ENCODE data around the gene NBAS.
"Not testable (repeated sequence)": the region's sequence is repeated elsewhere in the genome, so short reads cannot be mapped to it uniquely, and the experiment has no call there.

Gene NBAS

DNA sequence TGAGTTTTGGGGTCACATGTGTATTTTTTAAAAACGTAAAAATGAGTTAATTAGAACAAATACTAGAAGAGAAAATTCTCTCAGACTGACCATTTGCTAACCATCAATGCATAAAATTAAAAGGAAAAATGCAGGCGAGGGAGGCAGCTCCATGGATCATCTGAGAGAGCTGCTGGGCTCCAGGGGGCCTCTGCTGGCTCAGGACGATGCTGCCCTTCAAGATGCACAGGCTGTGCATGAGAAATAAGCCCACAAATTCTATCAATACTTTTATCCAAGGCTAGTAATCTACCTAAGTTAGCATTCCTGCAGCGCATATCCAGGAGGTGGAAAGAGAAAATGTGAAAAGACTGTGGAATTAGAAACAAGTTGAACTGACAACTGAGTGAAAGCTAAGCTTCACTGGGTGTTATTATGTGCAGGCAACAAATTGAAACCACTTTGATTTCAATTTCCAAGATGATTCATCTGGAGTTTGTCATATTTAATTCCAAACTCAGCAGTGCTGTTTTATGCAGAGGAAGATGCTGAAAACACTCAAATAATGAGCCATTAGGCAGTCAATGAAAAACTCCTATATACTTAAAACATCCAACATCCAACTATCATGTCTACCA lies 261.1 kb downstream of the NBAS start:
- DNase-seq, result no peak

DNA sequence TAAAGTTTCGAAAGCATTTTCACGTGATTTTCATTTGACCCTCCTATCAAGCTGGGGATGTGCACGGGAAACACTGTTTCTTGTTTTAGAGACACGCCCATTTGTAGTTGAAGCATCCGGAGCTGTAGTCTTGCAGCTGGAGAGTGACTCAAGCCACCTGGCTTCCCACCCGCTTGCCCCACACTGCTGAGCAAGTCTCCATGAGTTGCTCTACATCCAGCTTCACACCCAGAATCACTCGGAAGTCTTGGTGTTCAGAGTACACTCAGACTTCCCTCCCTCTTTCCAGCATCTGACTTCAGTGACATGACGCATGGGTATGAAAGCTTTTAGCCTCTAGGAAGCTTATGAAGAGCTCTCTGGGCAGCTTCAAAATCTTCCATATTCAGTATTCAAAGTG lies 262.4 kb downstream of the NBAS start:
- DNase-seq, result no peak

- DNase-seq, result no peak
Observed at GRCh38 chr2:15293262-15293937, 267.7 kb downstream of the NBAS start.

GRCh38 chr2:15287447-15288184 lies 273.5 kb downstream of the NBAS start:
- no peak for DNase-seq

DNA sequence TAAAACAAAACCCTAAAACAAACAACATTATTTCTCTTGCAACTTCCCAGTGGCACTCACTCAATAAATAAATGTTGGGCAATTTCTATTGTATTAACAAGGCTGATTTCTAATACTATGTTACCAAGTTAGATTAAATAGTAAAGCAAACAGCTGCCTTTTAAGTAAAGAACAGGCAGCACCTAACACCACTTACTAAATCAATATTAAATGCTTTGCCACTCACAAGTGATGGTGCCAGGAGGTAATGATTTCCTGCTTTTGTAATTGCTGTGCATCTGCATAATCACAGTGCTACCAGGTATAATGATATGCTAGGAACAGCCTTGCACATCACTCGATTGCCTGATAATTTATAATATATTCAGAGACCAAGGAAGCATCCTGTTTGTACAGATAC lies 276.5 kb downstream of the NBAS start:
- DNase-seq, result no peak

- DNase-seq, result no peak
Observed at GRCh38 chr2:15281681-15282080, 279.5 kb downstream of the NBAS start.

DNA sequence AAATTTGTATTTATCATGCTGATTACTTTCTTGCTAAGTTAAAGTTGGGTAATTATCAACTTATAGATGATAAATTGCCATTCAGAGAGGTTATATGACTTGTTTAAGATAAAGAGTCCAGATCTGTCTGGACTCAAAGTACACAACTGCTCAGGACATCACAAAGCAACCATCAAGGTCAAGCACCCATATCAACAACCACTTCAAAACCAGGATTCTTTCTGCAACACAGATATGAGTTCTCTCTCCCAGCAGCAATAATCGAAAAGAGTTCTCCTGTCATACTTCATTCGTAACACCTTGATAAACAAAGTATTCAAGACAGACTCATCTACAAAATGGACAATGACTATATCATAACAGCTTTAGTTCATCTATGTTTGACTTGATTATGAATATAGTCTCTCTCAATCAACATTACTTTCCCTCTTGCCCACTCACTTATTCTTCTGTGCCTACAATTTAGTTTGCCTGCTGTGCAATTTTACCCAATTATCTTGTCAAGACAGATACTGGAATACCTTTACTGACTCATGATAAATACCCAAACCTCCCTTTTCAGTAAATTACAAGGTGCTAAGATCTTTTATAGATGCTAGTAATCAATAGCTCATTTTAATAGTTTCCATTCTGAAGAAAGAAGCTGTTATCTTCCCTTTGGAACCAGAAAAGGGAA lies 281.8 kb downstream of the NBAS start:
- DNase-seq, result no peak

DNA sequence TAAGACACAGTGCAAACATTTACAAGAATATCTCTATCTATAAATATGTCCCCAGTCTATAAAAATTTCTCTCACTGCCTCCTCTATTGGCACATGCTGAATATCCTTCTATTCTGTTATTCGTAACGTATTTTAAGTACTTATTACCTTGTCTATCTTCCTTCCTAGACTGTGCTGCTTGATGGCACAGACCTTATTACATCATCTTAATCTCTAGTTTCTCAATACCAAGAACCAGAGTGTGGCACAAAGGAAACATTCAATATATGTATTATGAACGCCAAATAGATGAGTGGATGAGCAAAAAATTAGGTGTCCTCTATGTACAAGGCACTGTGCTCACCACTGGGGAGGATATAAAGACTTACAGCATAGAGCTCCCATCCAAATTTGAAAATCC lies 282.8 kb downstream of the NBAS start:
- no peak for DNase-seq

GRCh38 chr2:15275346-15275745 lies 285.8 kb downstream of the NBAS start:
- DNase-seq, result no peak

DNA sequence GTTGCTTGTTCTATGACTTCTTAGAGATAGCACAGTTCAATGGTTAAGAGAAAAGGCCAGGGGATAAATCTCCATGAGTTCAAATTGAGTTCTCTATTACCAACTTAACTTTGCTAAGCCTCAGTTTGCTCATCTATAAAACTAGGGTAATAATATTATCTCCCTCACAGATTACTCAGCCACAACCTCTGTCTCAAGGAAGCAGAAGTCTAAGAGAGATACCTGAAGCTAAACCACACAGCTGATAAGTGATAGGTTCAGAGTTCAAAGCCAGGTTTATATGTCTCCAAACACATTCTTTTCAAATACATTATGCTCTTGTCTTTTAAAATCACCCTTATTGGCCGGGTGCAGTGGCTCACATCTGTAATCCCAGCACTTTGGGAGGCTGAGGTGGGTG lies 287.7 kb downstream of the NBAS start:
- no peak for DNase-seq

DNA sequence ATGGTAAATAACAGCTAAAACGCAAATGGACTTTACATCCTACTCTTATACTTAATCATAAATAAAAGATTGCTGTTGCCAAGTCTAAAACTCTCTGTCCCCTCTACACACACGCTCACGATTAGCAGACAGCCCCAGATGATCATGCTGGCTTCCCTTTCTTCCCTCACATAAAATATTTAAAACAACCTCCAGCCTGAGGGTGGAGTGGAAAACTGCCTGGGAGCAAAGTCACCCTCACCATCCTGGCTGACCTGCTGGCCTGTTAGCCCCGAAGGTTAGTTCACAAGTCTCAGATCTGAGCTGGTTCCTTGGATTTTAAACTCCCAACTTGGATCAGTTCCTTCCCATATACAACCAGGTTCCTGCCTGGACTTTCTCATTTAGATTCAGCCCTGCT lies 288.2 kb downstream of the NBAS start:
- DNase-seq, result no peak

- DNase-seq, result no peak
Observed at GRCh38 chr2:15271941-15272542, 289.1 kb downstream of the NBAS start.

DNA sequence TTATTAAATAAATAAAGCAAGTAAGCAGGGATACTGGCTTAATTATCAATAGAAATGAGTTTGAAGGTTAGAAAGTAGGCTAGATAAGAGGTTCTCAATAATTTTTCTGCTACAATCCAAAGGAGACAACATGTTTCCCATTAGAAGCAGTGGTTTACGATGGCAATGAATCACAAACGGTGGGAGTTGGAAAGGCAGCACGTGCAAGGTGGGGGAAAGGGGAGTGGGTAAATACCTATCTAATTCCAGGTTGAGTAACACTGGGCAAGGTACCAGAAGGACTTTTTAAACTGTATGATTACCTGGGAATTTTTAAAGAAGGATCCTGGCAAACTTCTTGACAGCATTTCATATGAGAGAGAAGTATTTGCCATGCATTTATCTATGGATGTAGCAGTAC lies 289.9 kb downstream of the NBAS start:
- DNase-seq, result no peak

GRCh38 chr2:15269043-15269442 lies 292.1 kb downstream of the NBAS start:
- no peak for DNase-seq

- DNase-seq, result no peak
Observed at GRCh38 chr2:15265889-15266288, 295.2 kb downstream of the NBAS start.

- DNase-seq, result no peak
Observed at GRCh38 chr2:15263976-15264685, 297.0 kb downstream of the NBAS start.

DNA sequence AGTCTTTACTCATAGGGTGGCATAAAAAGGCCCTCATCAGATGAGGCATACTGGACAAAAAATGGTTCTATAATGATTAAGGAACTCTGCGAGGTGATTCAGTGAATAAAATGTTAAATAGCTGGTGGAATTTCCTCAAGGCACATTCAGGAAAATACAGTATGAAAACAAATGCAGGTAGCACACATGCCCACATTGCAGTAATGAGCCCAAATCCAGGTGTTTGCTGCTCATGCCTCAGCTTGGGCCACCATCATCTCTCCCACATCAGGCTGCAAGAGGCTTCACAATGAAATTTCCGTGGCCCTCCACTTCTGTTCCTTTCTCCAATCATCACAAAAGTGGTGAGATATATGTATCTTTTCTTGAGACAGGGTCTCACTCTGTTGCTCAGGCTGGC lies 298.3 kb downstream of the NBAS start:
- no peak for DNase-seq

GRCh38 chr2:15260835-15261234 lies 300.3 kb downstream of the NBAS start:
- no peak for DNase-seq

DNA sequence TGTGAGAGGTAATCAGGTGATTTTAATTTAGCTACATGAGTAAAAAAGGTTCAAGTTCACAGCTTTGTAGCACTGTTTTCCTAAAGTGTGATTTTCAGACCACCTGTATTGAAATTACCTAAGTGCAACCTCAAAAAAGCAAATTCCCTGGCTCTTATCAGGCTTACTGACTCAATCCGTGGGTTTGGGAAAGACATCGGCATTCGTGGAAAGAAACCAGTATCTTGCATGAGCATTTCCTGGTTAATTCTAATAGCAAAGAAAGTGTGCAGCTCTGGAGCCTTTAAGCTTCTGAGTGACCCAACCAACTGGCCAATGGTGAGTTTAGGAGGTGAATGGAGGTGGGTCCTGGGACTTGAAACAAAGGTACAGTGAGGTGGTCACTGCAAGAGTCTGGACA lies 300.9 kb downstream of the NBAS start:
- no peak for DNase-seq

DNA sequence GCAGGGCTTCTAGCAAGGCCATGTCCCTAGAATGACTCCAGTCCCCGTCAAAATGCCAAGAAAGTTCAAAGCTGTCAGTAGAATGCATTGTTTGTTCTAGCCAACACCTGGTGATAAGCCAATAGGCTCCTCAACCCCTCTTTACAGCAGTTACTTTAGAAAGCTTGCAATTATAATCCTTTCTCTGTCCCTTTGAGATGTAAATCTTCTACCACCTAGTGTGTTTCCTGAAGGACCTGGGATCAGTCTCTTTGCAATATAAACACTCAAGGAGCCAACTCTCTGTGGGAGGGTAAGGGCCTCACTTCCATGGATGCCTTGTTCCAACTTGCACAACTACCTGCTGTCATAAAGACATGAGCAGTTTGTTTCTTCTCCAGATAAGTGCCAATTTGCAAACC lies 301.8 kb downstream of the NBAS start:
- no peak for DNase-seq

DNA sequence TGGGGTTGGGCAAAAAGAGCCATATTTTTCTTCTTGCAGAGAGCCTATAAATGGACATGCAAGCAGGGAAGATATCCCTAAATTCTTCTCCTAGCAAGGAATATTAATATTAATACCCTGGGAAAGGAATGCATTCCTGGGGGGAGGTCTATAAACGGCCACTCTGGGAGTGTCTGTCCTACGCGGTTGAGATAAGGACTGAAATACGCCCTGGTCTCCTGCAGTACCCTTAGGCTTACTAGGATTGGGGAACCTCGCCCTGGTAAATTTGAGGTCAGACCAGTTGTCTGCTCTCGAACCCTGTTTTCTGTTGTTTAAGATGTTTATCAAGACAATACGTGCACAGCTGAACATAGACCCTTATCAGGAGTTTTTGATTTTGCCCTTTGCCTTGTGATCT lies 302.7 kb downstream of the NBAS start:
- DNase-seq, result not testable (repeated sequence)

DNA sequence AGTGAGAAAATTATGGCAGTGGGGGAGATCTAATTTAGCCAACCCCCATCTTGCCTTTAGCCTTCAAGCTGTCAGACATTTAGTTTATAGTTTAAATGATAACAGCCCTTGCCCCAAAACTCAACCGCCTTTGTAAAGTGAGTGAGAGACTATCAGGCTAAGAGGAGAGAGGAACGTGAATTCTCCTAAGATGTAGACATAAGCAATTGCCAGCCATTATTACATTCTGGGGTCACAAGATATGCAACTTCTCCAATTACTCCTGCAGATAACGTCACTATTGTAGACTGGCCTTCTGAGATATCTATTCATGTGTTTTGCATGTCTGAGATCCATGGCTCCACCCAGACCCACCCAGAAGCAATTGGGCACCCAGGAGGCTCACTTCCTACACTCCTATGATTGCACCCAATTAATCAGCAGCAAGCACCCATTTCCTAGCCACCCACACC lies 307.3 kb downstream of the NBAS start:
- no peak for DNase-seq

- no peak for DNase-seq
Observed at GRCh38 chr2:15253247-15253646, 307.9 kb downstream of the NBAS start.

Data from DMS 273 treated with DMSO at 0.1 percent for 48 hours (cell line).